ENCODE data around the gene NTSR2.

DNA sequence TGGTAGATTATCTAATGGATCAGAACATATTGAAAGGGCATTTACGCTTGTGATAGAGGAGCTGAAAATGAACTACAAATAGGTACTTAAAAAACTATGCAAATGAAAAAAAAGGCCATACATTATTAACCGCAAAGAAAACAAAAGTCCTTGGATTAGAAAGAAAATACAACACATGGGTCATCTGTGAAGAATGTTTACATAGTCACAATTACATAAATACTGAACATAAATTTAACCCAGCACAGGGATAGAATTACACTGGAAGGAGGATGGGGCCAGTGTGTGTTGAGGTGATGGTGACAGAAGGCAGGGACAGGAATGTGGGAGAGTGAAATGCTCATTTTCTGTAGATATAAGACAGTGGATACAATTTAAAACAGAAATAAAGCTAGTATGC lies 6.6 kb downstream of the NTSR2 start:
- TF ChIP-seq, protein P1, sequence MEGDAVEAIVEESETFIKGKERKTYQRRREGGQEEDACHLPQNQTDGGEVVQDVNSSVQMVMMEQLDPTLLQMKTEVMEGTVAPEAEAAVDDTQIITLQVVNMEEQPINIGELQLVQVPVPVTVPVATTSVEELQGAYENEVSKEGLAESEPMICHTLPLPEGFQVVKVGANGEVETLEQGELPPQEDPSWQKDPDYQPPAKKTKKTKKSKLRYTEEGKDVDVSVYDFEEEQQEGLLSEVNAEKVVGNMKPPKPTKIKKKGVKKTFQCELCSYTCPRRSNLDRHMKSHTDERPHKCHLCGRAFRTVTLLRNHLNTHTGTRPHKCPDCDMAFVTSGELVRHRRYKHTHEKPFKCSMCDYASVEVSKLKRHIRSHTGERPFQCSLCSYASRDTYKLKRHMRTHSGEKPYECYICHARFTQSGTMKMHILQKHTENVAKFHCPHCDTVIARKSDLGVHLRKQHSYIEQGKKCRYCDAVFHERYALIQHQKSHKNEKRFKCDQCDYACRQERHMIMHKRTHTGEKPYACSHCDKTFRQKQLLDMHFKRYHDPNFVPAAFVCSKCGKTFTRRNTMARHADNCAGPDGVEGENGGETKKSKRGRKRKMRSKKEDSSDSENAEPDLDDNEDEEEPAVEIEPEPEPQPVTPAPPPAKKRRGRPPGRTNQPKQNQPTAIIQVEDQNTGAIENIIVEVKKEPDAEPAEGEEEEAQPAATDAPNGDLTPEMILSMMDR (IDR thresholded peaks at IDR 0.05) = no peak
- no peak for TF ChIP-seq POLR2A (IDR thresholded peaks at IDR 0.05)
